Measurements from ENCODE around the gene CDH23.

CDH23 gene

DNA sequence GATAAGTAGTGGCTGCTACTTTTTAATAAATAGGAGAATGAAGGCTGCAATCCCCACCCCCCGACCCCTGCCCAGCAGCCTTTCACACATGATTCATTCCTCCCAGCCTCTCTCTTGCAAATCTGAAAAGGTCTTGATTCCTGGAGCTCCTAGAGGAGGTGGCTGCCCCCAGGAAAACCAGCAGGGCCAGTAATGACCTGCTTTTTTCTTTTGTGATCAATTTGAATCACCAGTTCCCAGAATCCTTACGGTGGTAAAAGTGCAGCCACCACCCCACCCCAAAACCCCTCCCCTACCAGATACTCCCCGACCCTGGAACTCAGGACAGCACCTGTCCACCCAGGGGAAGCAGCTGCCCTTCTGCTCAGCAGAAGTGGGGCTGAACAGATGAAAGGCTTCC, 213.9 kb downstream of the CDH23 start:
- no peak for FAIRE-seq

DNA sequence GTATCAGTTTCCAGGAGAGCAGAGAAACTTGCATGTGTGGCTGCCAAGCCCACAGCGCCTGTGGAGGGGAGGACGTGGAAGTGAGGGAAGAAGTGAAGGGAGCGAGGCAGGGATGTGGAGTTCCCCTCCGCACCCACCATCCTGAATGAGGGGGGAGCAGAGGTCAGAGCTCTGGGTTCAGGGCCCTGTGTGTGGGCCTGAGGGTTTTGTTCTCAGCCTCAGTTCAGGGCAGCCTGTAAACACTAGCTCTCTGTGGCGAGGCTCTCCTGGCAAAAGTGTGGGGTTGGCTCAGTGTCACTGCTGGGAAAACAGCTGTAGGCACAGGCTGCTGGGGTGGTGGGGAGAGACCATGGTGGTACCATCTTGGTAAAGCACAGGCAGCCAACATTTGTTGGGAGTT, 214.4 kb downstream of the CDH23 start:
- no peak for FAIRE-seq

DNA sequence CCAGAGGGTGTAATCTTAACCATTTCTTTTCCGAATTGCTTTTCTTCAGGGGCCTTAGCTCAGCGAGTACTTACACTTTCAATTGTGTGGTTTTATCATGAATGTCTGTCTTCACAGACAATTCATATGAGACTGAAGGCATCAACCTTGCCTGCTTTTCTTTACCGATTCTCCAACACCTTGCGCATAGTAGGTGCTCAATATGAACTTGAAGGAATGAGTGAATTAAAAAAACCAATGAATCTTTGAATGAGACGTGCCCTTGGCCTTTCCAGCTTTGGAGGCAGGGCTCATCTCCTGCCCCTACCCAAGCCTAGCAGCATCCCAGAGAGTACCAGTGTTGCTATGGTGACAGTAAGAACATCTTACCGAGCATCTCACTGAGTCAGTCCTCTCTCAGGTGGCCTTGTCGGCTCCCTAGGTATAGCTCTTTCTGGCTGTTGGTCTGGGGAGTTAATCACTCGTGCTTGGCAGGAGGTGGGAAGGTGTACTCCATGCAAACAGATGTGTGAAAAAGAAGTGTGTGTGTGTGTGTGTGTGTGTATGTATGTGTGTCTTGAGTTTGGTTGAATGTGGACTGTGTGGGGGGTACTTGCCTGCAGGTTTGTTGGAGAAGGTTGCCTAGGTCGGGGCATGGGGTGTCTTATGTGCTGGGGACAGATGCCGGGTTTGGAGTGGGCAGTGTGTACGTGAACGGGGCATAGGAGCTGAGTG, 215.1 kb downstream of the CDH23 start:
- no peak for FAIRE-seq

DNA sequence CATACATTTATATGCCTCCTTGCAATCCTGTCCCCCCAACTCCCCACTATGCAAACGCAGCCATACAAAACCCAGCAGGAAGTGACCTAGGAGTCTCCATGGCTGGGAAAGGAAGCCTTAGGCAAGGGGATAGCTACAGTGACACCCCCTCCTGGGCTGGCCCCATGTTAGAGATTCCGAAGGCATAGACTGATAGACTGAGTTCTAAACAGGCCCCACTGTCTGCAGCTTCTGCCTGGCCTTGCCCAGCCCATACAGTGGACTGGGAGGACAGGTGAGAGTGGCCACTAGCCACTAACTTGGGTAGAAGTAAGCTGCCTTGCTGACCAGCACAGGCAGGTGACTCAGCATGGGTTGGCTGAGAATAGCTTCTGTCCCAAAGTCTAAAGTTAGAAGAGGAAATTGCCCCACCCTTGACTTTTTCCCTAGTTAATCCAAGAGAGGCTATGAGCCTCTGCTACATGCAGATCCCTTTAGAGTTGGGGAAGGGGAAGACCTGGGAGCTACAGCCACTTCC, 216.6 kb downstream of the CDH23 start:
- no peak for FAIRE-seq

DNA sequence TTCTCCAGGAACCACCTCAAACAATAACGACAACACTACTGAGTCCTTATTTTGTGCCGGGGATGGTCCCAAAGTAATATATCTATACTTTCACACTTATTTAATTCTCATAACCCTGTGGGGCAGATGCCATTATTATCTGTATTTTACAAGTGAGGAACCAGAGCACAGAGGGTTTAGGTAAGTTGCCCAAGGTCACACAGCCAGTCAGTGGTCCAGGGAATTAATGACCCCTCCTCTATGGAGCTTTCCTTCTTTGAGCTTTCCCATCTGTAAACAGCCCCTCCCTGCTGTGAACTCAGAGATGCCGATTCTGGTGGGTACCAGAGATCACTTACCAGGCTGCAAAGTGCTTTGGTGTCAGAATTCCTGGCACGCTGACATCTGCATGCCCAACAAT, 217.2 kb downstream of the CDH23 start:
- no peak for FAIRE-seq

DNA sequence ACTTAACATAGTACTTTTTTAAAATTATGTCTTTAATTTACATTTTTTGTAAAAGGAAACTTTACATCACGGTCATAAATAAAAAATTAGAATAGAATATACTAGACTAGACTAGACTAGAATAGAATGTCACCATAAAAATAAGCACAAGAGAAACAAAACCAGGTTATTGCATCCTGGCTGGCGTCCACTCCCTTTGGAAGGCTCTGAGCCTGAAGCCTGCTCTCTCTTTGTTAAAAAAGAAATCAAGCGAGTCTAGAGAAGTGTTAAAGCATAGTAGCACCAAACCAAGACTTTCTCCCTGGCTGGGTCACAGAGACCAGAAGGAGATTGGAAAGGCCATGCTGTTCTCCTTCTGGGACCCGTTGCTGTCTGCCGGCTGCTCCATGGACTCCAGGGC, 218.2 kb downstream of the CDH23 start:
- FAIRE-seq, result no peak

DNA sequence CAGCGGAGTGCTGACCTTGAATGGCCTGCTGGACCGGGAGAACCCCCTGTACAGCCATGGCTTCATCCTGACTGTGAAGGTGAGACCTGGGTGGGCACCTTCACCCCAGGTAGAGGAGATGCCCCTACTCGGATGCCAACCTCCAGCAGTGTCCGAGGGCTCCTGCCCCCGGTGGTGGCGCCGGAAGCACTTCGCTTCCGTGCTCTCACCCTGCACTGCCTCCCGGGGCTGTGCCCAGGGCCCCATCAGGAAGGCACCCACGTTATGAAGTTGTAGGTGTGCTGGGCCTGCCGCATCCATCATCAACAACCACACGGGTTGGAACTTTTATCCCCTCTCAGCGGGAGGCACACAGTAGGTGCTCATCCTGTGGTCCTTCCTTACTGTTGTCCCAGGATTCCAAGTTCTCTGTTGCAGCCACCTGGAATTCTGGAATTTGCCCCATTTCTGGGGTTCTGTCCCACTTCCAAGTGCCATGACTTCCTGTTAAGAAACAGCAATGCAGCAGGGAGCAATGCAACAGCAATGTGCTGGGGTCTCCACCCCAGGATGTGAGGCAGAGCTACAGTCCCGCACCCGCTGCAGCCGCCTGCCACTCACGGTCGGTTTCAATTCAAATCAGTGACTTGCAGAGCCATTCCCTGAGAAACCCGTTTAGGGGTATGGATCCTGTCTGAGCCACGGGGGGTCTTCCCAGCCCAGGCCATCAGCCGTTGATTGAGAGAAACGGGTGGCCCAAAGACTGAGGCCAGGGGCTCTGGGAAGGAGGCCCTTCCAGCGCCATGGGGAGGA, 219.0 kb downstream of the CDH23 start:
- no peak for FAIRE-seq

DNA sequence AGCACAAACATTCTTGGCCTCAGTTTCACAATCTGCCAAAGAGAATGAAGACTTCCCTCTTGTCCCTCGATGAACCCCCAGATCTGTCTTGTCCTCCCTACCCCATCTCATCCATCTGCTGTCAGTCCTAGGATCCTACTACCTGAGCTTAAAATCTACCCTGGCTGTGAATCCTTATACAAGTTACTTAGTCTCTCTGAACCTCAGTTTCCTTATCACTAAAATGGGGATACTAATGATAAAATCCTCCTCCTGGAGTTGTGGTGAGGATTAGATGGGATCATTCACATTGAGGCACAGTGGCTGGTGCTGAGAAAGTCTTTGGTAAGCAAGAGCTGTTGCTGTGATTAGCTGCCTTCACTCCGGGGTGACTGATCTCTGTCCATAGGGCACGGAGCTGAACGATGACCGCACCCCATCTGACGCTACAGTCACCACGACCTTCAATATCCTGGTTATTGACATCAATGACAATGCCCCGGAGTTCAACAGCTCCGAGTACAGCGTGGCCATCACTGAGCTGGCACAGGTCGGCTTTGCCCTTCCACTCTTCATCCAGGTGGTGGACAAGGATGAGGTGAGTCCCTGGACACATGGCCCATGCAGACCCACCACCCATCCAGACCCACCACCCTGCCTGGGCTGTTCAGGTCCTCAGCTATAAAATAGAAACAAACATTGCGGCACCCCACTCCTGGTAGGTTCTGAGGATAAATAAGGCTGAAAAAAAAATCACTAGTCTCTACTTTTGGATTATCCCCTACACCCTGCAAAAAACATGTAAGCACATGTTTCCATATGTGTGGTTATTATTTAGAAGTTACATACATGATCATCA, 220.3 kb downstream of the CDH23 start:
- no peak for FAIRE-seq

DNA sequence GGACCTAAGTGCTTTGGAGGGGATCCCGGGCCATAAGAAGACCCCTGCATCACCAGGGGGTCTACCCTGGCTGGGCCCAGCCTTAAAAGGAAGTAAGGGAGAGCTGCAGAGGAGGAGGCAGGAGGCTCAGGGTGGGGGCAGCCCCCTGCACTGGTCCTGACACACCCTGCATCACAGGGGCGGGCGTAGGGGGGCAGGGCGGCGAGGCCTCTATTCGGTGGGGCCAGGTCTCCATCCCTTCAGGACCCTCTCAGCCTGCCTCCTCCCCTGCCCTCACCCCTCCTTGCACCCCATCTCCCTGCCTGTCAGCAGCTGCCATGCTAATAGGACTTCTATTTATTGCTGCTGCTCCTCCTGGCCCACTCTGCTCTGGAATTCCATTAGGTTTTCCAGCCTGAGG, 221.5 kb downstream of the CDH23 start:
- FAIRE-seq, result no peak

DNA sequence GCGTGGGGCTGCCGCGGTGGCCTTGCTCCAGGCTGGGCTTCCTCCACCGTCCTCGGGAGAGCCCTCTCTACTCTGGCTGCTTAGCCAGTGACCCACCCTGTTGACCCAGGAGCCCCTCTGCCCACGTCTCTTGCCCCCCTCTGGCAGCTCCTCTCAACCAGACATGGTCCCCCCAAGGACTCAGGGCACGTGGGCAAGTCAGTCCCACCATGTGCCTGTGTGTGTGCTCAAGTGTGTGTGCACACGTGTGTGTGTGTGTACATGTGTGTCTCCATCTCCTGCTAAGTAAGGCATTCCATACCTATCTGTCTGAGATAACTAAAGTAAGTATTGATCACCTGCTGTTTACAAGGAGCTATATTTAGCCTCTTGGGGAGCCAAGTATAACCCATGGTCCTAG, 221.9 kb downstream of the CDH23 start:
- FAIRE-seq, result no peak

DNA sequence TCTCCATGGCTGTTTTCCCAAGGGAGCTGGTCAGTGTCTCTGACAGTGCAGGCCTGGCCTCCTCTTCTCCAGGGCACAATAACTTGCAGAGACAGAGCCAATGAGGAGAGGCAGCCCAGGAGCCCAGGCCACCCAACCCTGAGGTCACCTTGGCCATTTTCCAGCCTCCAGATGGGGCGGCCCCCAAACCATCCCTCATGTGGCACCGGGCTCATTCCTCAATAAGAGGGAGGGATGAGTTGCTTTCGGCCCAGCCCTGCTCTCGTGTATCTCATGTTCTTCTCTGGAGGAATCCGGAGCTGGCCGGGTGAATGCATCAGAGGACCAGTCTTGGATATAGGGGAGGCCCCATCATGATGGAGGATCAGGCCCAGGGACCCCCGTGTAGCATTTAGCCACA, 223.9 kb downstream of the CDH23 start:
- no peak for FAIRE-seq

DNA sequence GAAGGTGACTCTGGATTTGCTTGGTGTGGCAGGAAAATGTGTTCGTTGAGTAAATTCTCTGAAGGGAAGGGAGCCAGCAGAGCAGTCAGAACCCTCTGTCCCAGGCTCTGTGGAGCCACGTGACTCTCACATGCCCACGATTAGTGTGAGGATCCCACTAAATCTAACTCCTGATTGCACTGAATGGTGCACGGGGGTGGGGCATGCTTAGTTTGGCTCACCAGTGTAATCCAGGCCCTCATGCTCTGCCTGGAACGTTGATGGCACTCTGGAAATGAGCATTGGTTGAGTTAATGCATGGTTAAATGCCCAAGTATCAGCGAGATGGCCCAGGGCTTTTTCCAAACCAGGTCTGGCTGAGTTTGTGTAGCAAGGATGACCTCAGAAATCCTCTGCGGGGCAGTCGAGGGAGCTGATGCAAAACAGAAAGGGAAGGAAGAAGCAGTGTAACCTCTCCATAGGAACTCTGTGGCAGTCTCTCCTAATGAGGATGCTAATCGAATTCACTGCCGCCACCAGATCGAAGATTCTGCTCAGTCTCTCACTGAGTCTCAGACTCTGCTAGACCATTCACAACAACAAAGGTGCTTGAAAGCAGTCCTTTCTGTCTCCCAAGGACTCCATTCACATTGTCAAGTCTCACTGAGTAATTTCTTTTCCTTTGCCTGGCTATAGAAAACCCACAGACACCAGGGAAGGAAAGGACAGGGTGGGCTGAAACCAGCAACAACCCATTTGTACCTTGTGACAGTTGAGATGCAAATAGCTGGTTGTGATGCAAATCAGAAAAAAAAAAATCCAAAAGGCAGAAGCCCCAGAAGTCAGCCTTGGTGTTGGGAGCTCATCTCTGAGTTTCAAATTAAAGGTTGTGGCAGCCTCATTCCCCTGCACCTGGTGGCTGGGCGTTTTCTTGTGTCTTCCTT, 224.8 kb downstream of the CDH23 start:
- no peak for FAIRE-seq

DNA sequence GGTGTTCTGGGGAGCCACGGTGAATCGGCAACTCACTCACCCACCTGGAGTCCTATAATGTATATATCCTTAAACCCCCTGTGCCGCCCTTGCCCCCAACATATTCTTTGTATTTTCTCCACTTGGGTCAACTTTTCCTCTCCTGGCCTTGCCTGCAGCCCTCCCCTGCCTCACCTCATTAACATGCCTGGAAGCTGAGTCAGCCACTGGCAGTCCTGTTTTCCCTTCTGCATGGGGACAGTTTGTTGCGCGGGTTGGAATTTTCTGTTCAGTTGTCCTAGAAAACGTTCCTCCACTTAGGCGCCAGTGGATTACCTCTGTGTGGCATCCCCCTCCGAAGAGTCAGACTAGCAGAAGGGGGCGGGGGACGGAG, 225.4 kb downstream of the CDH23 start:
- no peak for FAIRE-seq

DNA sequence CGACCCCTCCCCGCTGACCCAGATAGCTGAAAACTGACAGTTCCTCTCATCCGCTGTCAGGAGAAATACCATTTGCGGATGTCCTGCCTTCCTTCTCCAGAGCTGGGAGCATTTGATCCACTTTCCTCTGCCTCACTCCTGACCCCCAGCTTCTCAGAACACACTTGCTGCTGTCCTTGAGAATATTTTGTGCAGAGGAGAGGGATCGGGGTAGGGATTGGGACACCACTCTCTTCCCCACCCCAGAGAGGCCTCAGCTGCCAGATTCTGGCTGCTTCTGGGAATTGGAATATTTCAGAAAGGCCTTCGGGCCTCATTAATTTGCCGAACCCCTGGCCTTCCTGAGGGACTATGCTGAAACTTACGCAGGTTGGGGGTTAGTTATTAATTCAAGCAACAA, 225.9 kb downstream of the CDH23 start:
- no peak for FAIRE-seq

DNA sequence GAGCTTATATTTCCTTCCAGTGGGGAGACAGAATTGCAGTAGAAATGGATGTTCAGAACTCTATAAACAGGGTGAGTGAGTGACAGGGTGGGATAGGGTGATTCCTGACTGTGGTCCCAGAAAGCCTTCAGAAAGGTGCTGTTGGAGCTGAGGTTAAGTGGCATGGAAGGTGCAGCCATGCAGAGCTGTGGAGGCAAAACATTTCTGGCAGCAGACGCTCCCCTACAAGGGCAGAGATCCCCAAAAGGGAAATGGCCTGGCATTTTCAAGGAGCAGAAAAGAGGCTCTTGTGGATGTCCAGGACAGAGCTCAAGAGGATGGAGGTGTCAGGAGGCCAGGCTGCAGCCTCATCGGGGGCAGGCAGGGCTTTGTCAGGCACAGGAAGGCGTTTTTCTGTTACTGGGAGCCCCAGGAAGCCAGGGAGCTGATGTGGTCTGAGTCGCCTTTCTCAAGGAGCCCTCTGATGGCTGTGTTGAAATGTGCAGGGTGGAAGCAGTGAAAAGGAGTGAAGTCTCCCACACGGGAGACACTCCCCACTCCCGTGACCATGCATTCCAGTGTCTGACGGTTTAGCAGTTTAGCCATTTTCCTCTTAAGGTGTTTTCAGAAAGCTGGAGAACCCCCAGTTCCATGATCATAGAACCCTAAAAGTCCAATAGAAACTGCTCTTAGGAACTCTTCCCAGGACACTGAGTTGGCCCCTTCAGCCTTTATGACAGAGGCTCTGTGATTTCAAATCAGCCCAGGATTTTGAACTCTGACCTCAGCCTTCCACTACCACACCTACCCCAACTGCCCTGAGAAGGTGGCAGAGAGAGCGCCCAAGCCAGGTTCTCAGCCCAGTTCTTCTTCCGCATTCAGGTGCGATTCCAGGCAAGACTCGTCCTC, 226.6 kb downstream of the CDH23 start:
- no peak for FAIRE-seq

DNA sequence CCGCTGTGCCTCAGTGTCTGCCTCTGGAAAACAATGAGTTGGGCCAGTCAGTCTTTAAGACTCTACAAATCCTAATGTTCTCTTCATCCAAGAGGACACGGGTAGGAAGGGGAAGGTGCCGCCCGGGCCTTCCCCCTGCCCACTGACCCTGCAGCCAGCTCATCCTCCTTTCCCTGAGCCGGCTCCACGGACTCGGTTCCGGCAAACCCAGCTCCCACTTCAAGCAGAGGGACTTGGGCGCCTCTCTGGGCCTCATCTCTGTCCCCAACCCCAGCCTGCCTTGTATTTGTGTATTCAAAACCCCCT, 227.2 kb downstream of the CDH23 start:
- no peak for FAIRE-seq

DNA sequence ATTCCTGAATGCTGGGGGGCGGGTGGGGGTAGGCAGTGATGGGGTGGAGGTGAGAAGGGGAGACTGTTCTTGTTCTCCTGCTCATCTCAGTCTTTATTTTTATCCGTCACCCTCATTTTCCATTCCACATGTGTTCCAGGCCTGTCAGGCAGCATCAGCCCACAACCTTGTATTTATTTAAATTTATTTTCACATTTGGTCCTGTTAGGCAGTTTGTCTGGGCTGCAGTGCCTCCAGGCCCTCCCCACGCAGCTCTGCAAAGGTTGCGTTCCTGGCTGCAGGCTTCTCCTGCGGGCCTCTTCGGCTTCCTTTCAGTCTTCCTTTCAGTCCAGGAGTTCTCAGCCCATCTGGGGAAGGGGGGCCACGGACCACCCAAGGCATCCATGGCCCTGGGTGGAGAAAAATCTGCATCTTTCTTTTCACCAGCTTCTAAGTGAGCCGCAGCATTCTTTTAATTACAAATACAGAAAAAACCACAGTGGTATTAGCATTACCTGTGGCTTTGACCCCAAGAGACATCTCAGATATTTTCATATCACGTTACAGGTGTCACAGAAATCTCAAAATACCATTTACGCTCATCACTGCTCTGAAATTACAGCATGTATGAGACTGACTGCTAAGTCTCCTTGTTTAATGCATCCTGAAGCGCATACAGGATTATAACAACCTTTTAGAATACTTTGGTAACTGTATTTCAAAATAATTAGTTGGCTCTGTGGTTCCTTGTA, 228.9 kb downstream of the CDH23 start:
- FAIRE-seq, result no peak

DNA sequence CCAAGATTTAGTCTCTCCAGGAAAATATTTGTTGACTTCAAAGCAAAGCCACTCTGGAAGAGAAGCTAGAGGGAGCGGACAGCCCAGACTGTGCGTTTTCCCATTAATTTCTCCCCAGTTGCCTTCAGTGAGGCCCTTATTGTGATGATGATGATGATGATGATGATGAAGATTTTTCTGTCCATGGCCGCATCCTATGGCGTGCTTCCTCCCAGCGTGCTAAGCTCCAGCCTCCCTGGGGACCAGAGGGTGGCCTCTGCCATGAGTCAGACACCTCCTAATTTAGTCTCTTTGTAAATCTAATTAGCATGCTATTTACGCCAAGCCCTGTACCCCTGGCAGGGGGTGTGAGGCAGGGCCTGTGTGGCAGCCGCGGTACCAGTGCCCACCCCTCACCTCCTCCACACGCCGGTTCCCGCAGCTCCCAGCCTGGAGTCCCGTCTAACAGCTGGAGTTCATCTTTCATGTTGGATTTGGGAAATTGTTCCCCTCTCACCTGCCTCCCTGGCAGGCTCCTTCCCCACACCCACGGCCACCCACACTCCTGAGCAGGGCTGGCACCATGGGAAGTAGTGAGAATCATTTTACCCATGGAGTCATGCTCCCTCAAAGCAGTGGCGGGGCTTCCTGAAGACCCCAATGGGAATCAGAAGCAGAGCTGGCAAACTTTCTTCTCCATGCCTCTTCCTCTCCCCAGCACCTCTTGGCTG, 230.7 kb downstream of the CDH23 start:
- FAIRE-seq, result no peak

DNA sequence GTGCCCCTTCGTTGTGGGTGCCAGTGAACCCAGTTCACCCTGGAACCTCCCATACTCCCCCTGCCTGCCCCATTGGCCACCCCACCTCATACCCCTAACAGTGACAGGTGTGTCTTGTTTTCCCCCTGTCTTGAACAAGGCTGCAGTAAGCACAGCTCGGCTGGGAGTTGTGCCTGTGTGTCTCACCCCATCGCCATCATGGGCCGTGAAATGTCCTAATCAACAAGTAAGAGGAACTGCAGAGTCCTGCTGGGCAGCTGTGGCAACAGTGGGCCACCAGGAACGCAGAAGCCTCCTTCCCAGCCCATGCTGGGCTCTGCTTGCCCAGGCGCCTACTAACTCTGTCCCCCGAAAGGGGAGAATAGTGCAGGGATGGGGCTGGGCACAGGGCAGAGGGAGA, 231.2 kb downstream of the CDH23 start:
- no peak for FAIRE-seq

DNA sequence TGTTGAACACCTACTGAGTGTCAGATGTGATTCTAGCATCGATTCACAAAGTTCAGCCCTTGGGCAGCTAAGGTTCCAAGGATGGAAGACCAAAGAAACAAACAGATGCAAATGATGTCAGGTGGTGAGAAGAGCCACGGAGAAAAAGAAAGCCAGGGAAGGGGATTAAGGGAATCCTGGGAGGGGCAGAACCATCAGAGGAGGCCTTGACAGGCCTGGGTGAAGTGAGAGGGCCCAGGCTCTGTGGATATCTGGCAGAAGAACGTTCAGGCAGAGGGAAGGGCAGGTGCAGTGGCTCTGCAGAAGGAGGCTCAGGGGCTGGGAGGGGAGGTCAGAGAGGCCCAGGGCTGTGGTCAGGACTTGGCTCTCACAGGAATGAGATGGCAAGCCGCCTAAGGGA, 232.4 kb downstream of the CDH23 start:
- FAIRE-seq, result no peak
